Colonic mucosa (tissue), 4 donors: ENCODE measurements around the gene GNMT. TPM values are rescaled to one million over a fixed set of nuclear protein-coding genes. Genes with fewer than 3 reads are reported as not detected.
"Not testable (repeated sequence)": the region's sequence is repeated elsewhere in the genome, so short reads cannot be mapped to it uniquely, and the experiment has no call there.

Experiments used
- DNase-seq: peaks from one replicate; pipeline ENCODE4 v3.0.0-alpha.2; 2020
- H3K27ac ChIP-seq: fragments of 200-600 bp; one replicate; pipeline ENCODE4 v1.8.0; 2021
- H3K27me3 ChIP-seq: fragments of 200-600 bp; one replicate; pipeline ENCODE4 v1.8.0; 2021
- H3K36me3 ChIP-seq: fragments of 200-600 bp; one replicate; pipeline ENCODE4 v1.8.0; 2021
- H3K4me1 ChIP-seq: fragments of 200-600 bp; one replicate; pipeline ENCODE4 v1.8.0; 2021; ENCODE audit warnings: mild to moderate bottlenecking
- H3K4me3 ChIP-seq: fragments of 200-600 bp; one replicate; pipeline ENCODE4 v1.8.0; 2021
- H3K9ac ChIP-seq, 2 donors: one replicate each; pipeline ENCODE4 v1.7.0; 2013; ENCODE audit warnings: control low read depth in 2 of 2, low read depth in 2 of 2, low read length in 2 of 2
- H3K9me3 ChIP-seq: fragments of 200-600 bp; one replicate; pipeline ENCODE4 v1.8.0; 2021
- intact Hi-C: fragments of 100-400 bp; cut with DNase I; formaldehyde crosslinking; loops from one replicate; pipeline ENCODE4 v1.14.1; 2022
- total RNA-seq, 2 donors: library from RNA; stranded (reverse); fragmentation: NEBNext Ultra II Directional in 1 of 2; extraction: Animal tissue kit (Norgen Biotek cat#: 25700) in 1 of 2; gene quantifications; one replicate each; pipeline ENCODE4 v1.2.1, GENCODE V29; 2021
- TF ChIP-seq, protein P1 (sequence below): fragments of 200-600 bp; IDR thresholded peaks from one replicate; pipeline ENCODE4 v1.8.0; 2022; ENCODE audit warnings: antibody characterized with exemption, mild to moderate bottlenecking
- donor health status: healthy.
- donor health status: DM: no; HTN: no; CAD: no.
- donor health status: DM: no; HTN: no; CAD: no.

GNMT gene
- total RNA-seq, 2 donors from 2014 or later, result 0.96 TPM; not detected in 1

DNA sequence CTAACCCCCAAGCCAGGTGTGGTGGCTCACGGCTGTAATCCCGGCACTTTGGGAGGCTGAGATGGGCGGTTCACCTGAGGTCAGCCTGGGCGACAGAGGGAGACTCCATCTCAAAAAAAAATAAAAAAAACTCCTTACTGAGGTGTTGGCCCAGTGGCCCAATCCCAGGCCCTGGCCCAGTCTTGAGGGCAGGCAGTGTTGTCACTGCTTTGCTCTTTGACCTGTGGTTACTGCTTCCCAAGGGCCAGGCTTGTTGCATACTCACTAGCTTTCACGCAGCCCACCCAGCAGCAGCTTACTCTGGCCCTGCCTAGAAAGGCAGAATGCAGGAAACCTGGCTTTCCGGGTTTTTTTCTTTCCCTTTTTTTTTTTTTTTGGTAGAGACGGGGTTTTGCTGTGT, 18.1 kb upstream of the GNMT start:
- Histone ChIP-seq H3K9ac (no peak overlapping the region), H3K4me1 (no peaks in the 10 kb centered on the region), H3K27me3 (no peaks in the 10 kb centered on the region), H3K36me3 (no peaks in the 10 kb centered on the region), H3K9me3 (no peaks in the 10 kb centered on the region), H3K27ac (no peak overlapping the region), H3K4me3 (no peak overlapping the region)
- intact Hi-C loops, result no loop called here
- no peak for DNase-seq
- TF ChIP-seq, protein P1, sequence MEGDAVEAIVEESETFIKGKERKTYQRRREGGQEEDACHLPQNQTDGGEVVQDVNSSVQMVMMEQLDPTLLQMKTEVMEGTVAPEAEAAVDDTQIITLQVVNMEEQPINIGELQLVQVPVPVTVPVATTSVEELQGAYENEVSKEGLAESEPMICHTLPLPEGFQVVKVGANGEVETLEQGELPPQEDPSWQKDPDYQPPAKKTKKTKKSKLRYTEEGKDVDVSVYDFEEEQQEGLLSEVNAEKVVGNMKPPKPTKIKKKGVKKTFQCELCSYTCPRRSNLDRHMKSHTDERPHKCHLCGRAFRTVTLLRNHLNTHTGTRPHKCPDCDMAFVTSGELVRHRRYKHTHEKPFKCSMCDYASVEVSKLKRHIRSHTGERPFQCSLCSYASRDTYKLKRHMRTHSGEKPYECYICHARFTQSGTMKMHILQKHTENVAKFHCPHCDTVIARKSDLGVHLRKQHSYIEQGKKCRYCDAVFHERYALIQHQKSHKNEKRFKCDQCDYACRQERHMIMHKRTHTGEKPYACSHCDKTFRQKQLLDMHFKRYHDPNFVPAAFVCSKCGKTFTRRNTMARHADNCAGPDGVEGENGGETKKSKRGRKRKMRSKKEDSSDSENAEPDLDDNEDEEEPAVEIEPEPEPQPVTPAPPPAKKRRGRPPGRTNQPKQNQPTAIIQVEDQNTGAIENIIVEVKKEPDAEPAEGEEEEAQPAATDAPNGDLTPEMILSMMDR, result no peak

DNA sequence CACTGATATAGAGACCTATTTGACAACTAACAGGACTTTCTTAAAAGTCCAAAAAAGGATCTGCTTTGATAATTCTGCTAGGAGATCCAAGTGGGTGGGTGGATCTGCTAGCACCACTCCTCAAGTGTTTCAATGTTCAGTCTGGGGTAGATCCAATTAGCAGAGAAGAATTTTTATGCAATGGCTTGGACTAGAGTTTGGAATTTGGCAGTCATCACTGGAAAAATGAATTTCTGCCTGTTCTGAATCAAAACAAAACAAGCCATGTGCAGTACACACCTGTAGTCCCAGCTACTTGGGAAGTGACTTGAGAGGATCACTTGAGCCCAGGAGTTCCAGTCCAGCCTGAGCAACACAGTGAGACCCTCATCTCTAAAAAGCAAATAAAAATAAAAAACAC, 12.6 kb upstream of the GNMT start:
- TF ChIP-seq, protein P1, result no peak
- intact Hi-C loops, result no loop called here
- Histone ChIP-seq H3K9ac (no peak overlapping the region), H3K27ac (no peak overlapping the region), H3K9me3 (no peaks in the 10 kb centered on the region), H3K4me3 (no peak overlapping the region), H3K36me3 (no peaks in the 10 kb centered on the region), H3K27me3 (no peaks in the 10 kb centered on the region), H3K4me1 (no peaks in the 10 kb centered on the region)
- DNase-seq, result no peak

DNA sequence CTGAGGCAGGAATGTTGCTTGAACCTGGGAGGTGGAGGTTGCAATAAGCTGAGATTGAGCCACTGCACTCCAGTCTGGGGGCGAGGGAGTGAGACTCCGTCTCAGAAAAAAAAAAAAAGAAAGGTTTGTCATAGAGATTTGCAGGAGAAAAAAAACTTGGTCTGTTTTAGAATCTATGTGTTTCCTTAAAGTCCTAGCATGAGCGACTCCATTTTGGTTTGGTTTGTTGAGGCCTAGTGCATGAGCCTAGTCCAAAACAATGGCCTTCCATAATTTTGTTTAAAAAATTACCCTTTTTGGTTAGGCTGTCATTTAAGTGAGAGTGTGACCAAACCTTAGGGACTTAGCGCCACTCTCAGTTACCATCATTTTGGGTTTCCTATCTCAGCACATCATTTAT, 8.2 kb upstream of the GNMT start:
- TF ChIP-seq, protein P1, result no peak
- H3K36me3 ChIP-seq, result no peaks in the 10 kb centered on the region
- no peak for DNase-seq
- H3K4me1 ChIP-seq, result no peaks in the 10 kb centered on the region
- no peaks in the 10 kb centered on the region for H3K27me3 ChIP-seq
- no peak overlapping the region for H3K27ac ChIP-seq
- H3K9me3 ChIP-seq, result no peaks in the 10 kb centered on the region
- H3K9ac ChIP-seq, result no peak overlapping the region
- intact Hi-C loops, result no loop called here
- H3K4me3 ChIP-seq, result no peak overlapping the region

DNA sequence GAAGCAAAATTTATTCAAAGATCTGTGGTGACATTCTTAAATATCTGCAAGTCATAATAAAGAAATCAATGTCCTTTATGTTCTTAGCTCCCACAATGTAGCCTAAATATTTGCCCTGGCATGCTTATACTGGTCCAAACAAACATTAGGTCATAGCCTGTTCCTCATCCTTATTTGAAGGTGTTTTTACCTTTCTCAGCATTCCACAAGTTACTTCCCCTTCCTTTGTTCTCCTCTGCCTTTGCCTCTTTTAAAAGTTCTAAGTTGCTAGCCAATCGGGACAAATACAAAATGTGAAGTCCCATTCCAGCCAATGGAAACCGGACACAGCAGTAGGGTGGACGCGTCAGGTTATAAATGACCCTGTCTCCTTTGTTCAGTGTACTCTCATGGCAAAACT, 6.1 kb upstream of the GNMT start:
- DNase-seq, H3K4me1 ChIP-seq, H3K9ac ChIP-seq, H3K4me3 ChIP-seq, H3K27me3 ChIP-seq, intact Hi-C loops, H3K9me3 ChIP-seq, H3K27ac ChIP-seq, H3K36me3 ChIP-seq: not testable (repeated sequence)

DNA sequence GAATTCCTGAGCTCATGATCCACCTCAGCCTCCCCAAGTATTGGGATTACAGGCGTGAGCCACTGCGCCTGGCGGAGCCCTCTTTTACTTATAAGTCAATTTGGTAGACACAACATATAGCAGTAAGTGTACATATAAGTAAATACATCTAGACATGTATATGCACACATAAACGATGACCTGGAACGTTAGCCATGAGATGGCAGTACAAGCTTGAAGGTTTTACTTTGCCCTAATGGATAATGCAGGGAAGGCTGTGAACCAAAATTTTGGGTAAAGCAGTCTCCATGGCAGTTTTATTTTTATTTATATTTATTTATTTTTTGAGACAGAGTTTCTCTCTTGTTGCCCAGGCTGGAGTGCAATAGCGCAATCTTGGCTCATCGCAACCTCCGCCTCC, 2.4 kb upstream of the GNMT start:
- Histone ChIP-seq H3K4me1 (peaks cover 4% of the 10 kb centered on the region), H3K9ac (no peak overlapping the region), H3K4me3 (no peak overlapping the region)

DNA sequence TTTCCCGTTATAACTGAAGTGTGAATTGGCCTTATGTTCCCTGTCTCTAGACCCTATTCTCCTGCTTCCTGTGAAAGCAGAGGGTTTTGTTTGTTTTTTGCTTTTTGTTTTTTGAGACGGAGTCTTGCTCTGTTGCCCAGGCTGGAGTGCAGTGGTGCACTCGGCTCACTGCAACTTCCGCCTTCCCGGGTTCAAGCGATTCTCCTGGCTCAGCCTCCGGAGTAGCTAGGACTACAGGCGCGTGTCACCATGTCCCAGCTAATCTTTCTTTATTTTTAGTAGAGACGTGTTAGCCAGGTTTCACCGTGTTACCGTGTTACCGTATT, 674 bp upstream of the GNMT start:
- Histone ChIP-seq H3K9me3 (no peaks in the 10 kb centered on the region), H3K4me1 (peaks cover 4% of the 10 kb centered on the region), H3K36me3 (no peaks in the 10 kb centered on the region), H3K4me3 (peak overlapping the region; percentile 43), H3K27ac (no peak overlapping the region), H3K9ac (peak overlapping the region in 1 of 2 donors; percentile 43), H3K27me3 (no peaks in the 10 kb centered on the region)
- intact Hi-C loops, result no loop called here
- no peak for DNase-seq
- TF ChIP-seq, protein P1, result no peak

More for the DNA sequence above, 2.4 kb upstream of the GNMT start:
- TF ChIP-seq, protein P1, result no peak
- DNase-seq, result no peak
- Histone ChIP-seq H3K27me3 (no peaks in the 10 kb centered on the region), H3K9me3 (no peaks in the 10 kb centered on the region), H3K36me3 (no peaks in the 10 kb centered on the region), H3K27ac (no peak overlapping the region)
- intact Hi-C loops, result no loop called here
